Fibroblast of the aortic adventitia (primary cell): ENCODE measurements around the gene DCC. TPM values are rescaled to one million over a fixed set of nuclear protein-coding genes. Genes with fewer than 3 reads are reported as not detected.

Experiments
- DNase-seq: peaks from one replicate; pipeline ENCODE4 v3.0.0-alpha.2; 2010; ENCODE audit warnings: low read depth
- H3K4me3 ChIP-seq: 2 replicates; pipeline ENCODE4 v1.5.1; 2011; ENCODE audit warnings: low read depth, mild to moderate bottlenecking, control low read depth, low read length, moderate library complexity
- total RNA-seq: library from RNA; depleted of rRNA; stranded (reverse); fragments of >200 nt; gene quantifications from 2 replicates; pipeline ENCODE4 v1.2.3, GENCODE V29; 2012; ENCODE audit warnings: low replicate concordance
- TF ChIP-seq, protein P1 (sequence below): IDR thresholded peaks from 2 replicates; pipeline ENCODE4 v1.5.1; 2011; ENCODE audit warnings: mild to moderate bottlenecking, low read length, control low read depth, inconsistent platforms; ENCODE audit not compliant: insufficient read depth

Gene DCC
- total RNA-seq, 1 donor = 0.09 TPM

DNA sequence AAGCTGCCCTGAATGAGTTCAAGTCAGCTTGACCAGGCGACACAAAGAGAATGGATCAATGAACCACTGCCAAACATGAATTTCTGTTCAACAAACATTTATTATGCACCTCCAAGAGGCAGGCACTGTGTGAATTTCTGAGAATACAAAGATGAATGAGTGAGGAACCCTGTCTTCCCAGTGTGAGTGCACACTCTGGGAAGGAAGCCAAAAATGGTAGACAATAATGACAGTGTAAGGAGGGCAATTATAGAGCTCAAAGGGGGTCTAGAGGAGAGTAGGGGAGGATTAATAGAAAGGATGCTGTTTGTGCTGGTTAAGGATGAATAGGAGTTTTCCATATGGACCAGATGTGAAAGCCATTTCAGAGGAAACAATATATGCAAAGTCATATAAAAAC is 213.4 kb downstream of the DCC start:
- H3K4me3 ChIP-seq = no peak overlapping the region
- TF ChIP-seq, protein P1, sequence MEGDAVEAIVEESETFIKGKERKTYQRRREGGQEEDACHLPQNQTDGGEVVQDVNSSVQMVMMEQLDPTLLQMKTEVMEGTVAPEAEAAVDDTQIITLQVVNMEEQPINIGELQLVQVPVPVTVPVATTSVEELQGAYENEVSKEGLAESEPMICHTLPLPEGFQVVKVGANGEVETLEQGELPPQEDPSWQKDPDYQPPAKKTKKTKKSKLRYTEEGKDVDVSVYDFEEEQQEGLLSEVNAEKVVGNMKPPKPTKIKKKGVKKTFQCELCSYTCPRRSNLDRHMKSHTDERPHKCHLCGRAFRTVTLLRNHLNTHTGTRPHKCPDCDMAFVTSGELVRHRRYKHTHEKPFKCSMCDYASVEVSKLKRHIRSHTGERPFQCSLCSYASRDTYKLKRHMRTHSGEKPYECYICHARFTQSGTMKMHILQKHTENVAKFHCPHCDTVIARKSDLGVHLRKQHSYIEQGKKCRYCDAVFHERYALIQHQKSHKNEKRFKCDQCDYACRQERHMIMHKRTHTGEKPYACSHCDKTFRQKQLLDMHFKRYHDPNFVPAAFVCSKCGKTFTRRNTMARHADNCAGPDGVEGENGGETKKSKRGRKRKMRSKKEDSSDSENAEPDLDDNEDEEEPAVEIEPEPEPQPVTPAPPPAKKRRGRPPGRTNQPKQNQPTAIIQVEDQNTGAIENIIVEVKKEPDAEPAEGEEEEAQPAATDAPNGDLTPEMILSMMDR = no peak
- DNase-seq = no peak

GRCh38 chr18:52554180-52554579 is 214.2 kb downstream of the DCC start:
- TF ChIP-seq, protein P1 = no peak
- DNase-seq = no peak
- no peak overlapping the region for H3K4me3 ChIP-seq

- H3K4me3 ChIP-seq = no peak overlapping the region
- TF ChIP-seq, protein P1 = no peak
- DNase-seq = no peak
Measured at GRCh38 chr18:52567360-52567759, 227.4 kb downstream of the DCC start.

DNA sequence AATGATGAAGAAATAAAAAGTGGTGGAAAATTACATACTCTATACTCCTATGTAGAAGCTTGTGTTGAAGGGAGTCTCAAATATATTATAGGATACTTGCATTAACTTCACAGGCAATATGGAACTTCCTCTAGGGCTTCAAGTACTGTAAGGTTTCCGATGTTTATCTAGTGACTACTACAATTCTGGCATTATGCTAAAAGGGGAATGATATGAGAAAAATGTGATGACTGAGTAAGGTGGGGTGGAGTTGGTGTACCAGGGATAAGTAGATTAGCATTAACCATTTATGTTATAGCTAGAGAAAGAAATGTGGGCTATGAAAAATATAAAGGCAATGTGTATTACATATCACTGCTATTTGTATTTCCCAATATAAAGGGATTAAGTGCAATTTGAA is 229.5 kb downstream of the DCC start:
- no peak for DNase-seq
- H3K4me3 ChIP-seq = no peak overlapping the region
- TF ChIP-seq, protein P1 = no peak

DNA sequence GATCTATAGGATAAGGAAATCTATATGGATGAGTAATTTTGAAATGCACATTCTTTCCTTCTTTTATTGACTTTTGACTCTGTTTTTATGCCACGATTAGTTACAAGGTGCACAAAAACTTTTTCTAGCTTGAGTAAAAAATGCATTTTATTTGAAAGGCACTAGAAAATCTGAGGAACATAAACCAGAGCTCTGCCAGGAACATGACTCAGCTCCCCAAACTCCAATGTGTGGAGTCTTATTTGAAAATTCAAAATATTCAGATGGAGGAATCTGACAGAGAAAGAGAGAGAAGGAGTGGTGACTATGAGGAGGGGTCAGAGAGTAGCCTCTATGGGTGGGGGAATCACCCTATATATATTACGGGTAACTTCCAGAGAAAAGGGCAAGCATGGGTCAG is 231.0 kb downstream of the DCC start:
- H3K4me3 ChIP-seq = no peak overlapping the region
- no peak for DNase-seq
- TF ChIP-seq, protein P1 = no peak

DNA sequence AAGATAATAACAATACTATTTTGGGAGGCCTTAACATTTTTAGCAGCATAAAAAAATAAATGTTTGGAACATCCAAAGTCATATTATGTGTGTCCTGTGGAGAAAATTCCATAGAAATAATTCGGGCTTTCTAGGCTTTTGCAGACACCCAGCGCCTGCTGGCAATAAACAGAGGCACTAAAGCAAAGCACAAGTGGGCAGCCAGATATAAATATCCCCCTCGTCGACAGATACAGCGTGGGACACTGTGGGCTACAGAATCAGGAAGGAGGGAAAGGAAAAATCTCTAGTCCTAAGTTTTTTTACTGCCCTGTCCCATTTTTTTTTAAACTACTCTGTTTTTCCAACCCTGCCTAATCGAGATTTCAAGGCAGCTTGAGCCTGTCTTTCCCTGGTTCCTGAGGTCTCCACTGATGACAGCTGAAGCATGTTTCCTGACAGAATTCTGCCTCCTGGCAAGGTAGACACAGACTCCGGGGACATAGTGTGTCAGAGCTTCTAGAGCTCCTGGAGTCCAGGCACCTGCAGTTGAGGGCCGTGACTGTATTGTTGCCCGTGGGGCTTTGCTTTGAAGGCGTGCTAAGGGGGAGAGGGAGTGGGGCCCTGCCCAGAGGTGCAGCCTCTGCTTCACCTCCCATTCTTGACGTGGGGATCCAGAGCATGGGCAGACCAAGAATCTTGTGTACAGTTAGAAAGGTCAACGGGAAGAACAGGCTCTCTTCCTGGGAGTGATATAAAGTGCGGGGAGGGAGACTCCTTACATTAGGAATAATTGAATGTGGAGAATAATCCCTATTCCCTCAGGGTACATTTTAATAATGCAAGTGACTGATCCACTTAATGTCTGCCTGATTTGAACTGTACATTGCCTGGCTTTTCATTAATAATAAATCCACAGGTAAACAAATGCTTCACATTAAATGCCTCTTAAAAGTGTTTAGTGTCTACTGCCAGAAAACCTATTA is 232.3 kb downstream of the DCC start:
- no peak overlapping the region for H3K4me3 ChIP-seq
- no peak for DNase-seq
- TF ChIP-seq, protein P1 = no peak
